HG02943 (cell line): Measurements from ENCODE around the gene CACNA2D1.

ENCODE experiments used
- ATAC-seq: cut with Tn5 transposase; IDR thresholded peaks from one replicate; pipeline ENCODE4 v1.9.1; 2021; ENCODE audit warnings: mild to moderate bottlenecking, low read depth, moderate library complexity; ENCODE audit not compliant: unreplicated experiment

The CACNA2D1 gene

GRCh38 chr7:81926154-81926553, 517.4 kb downstream of the CACNA2D1 start:
- no peak for ATAC-seq

- ATAC-seq = no peak
These were observed 518.0 kb downstream of the CACNA2D1 start for GRCh38 chr7:81925530-81925929.

- no peak for ATAC-seq
These were observed 519.1 kb downstream of the CACNA2D1 start for GRCh38 chr7:81924494-81924893.

GRCh38 chr7:81919494-81919893, 524.1 kb downstream of the CACNA2D1 start:
- no peak for ATAC-seq

GRCh38 chr7:81908220-81908619, 535.4 kb downstream of the CACNA2D1 start:
- ATAC-seq = no peak

- ATAC-seq = no peak
These were observed 540.5 kb downstream of the CACNA2D1 start for GRCh38 chr7:81903115-81903514.

- ATAC-seq = no peak
These were observed 541.0 kb downstream of the CACNA2D1 start for GRCh38 chr7:81902536-81902935.
